HG03066 (cell line): ENCODE measurements around the gene CFAP107.

Experiments
- ATAC-seq: cut with Tn5 transposase; IDR thresholded peaks from one replicate; pipeline ENCODE4 v1.9.1; 2021; ENCODE audit warnings: low read depth; ENCODE audit not compliant: unreplicated experiment

Gene CFAP107

GRCh38 chr1:12739613-12740012 lies 6.4 kb upstream of the CFAP107 start:
- ATAC-seq, result no peak

GRCh38 chr1:12741946-12742345 lies 4.1 kb upstream of the CFAP107 start:
- no peak for ATAC-seq

DNA sequence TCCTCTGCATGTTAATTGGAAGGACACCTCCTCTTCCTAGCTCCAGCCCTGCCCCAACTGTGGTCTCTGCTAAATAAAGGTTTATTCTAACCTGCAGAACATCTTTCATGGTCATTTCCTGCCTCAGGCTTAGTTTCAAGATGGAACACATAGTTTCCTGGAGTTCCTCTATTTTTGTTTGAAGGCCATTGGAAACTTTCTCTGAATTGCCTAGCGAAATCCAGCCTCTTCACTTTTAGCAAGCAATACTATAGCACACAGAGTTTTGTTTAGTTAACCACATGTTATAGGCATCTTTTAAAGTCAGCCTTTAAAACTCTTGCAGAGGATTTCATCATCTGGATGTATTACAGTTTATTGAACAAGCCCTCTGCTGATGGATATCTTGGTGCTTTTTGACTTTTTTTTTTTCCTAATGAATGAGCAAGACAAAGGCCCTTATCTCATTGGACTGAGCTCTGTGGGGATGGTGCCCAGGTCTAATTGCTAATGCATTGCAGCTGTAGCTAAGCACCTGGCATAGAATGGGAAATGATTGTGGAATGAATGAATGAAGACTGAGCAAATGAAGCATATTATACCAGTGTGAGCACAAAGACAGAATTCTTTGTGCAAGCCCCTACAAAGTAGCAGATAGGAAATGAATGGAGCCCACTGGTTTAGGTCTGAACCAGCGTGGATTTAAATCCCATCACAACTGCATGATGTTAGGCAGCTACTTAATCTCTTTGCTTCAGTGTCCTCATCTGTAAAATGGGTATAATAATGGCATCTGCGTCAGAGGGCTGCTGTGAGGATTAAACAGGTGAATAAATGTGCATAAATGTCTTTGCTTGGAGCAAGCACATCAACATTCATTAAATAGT lies 641 bp upstream of the CFAP107 start:
- no peak for ATAC-seq

DNA sequence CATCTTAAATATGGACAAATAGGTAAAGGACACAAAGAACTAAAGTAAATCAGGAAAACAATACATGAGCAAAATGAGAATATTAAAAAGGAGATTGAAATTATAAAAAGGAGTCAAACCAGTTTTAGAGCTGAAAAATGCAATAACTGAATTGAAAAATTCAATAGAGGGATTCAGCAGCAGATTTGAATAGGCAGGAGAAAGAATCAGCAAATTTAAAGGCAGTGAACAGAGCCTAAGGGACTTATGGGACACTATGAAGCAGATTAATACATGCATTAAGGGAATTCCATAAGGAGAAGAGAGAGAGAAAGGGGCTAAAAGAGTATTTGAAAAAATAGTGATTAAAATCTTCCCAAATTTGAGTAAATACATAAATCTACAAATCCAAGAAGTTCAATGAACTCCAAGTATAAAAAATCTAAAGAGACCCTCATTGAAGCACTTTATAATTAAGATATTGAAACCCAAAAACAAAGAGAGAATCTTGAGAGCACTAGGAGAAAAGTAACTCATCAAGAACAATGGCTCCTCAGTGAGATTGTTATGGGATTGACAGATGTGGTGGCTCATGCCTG lies 2.9 kb downstream of the CFAP107 start:
- ATAC-seq, result no peak

GRCh38 chr1:12754738-12755137 lies 8.7 kb downstream of the CFAP107 start:
- ATAC-seq, result no peak

DNA sequence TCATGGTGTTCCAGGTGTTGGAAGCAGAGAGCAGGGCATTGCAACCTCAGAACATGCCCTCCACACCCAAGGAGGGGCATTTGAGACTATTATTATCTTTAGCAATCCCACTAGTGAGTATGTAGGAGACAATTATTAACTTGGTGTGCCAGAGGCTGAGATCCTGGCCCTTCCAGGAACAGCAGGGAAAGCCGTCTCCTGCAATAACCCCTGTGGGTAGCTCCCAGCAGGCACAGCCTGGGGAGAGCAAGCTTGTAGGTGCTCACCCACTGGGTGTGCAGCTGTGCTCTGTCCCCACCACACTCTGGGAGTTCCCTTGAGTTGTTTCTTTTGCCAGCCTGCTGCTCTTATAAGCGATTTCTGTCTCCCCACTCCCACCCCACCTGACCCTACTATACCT lies 10.3 kb downstream of the CFAP107 start:
- no peak for ATAC-seq

- ATAC-seq, result no peak
Observed at GRCh38 chr1:12756768-12757413, 10.9 kb downstream of the CFAP107 start.

- no peak for ATAC-seq
Observed at GRCh38 chr1:12757836-12758235, 11.8 kb downstream of the CFAP107 start.

DNA sequence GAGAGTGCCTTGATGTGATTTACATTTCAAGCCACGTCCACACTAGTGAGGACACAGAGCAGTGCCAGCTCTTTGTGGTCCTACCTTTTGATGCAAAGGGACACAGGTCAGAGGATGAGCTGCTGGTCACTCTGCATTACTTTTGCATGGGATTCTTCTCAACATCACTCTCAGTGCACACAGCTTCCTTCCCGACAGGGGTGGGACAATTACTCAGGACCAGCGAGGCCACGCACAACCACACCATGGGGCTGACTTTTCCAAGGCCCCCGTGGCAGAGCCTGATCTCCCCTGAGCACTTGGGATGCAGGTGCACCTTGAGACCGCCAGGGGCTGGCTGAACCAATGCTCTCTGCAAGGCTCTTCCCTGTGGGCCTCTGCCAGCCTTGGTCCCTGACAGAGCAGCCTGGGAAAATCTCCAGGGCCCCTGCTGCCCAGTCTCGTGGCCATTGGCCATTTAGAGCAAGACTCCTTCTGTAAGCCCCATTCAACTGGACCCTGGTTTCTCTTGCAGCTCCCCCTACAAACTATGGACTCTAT lies 14.3 kb downstream of the CFAP107 start:
- no peak for ATAC-seq

GRCh38 chr1:12761781-12762180 lies 15.8 kb downstream of the CFAP107 start:
- no peak for ATAC-seq

DNA sequence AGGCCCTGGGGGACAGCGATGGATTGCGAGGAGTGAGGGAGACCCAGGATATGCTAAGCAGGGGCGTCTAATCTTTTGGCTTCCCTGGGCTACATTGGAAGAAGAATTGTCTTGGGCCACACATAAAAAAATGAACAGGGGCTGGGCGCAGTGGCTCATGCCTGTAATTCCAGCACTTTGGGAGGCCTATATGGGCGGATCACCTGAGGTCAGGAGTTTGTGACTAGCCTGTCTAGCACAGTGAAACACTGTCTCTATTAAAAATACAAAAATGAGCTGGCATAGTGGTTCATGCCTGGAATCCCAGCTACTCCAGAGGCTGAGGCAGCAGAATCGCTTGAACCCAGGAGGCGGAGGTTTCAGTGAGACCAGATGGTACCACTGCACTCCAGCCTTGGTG lies 16.8 kb downstream of the CFAP107 start:
- no peak for ATAC-seq

- no peak for ATAC-seq
Observed at GRCh38 chr1:12763479-12763878, 17.5 kb downstream of the CFAP107 start.

DNA sequence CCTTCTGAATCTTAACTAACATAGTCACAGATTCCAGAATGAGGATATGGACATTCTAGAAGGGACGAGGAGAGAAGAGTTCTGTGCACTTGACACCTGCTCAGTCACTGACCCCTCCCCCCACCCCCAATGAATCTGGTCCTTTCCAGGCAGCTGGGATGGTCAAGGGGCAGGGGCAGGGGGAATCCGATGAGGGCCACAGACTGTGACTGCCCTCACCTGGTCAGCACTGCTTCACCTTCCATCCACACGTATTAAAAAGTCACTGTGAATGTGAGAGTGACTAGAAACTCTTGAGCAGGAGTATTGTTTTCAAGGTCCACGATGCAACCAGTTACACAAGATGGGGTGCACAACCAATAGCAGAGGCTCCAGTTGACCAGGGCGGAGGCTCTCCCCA lies 18.0 kb downstream of the CFAP107 start:
- ATAC-seq, result no peak

DNA sequence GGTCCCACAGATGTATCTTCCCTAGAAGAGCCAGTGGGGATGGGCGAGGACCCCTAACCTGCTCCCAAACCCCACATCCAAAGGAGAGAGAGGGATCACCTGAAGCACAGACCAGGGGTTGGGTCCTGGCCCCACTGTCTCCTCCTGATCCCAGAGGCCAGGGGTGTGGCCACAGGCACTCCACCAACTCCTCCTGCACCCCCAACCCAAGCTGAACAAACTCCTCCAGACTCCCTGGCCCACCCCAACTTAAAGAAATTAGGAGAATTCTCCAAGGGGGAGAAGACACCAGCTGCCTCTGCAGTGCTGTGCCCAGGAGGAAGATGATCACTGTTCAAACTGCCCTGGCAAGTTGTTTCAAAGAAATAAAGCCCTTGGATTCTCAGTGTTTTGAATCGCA lies 23.0 kb downstream of the CFAP107 start:
- no peak for ATAC-seq

- no peak for ATAC-seq
Observed at GRCh38 chr1:12769976-12770505, 24.0 kb downstream of the CFAP107 start.

DNA sequence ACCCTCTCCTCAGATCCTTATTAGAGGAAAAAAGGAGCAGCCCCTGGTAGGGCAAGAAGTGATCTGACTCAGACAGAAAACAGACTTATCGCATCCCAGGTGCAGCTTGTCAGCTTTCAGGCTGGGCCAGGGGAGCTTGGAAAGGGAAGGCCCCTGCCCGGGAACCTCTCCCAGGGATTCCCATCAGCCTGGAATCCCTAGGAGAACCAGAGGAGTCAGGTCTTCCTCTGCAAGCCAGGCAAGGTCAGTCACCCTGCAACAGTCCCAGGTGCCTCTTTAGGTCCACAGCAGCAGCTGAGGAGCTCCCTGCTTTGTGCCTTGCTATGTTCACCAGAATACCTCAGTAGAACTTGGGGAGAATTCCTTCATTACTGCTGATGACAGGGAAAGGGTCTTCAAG lies 24.6 kb downstream of the CFAP107 start:
- no peak for ATAC-seq

DNA sequence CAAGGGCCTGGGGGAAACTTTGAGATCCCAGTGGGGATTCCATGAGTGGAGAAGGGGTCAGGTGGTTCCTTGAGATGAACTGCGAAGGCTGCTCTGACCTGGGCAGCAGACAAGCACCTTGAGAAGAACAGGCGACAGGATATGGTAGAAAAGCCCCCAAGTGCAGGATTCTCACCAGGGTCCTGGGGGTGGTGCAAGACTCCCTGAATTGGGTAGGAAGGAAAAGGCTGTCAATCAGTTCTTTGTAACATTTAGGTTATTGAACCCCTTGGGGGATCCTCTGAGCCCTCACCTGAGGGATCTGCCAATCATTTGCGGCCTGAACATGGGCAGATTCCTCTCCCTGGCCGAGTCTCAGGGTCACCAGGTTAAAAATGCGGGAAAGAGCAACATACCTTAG lies 25.2 kb downstream of the CFAP107 start:
- no peak for ATAC-seq

DNA sequence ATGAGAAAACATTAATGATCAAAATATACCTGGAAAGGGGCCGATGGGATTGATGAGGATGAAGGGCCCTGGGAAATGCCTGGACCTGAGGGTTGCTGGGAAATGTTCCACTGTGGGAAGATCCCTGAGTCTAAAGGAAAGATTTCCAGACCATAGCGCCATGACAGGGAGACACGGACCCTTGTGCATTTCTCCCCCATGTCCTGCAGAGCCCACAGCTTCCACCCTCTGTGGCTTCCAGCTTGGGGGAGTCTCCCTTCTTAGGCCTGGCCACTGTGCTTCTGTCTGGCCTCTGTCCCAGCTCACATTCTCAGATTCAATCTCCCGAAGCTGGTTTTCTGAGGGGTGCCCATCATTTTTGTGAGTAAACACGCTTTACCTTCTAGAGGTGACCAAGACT lies 26.5 kb downstream of the CFAP107 start:
- no peak for ATAC-seq

GRCh38 chr1:12773438-12773837 lies 27.4 kb downstream of the CFAP107 start, which contains the start of gene PRAMEF12:
PRAMEF12 (plus strand) TSS chr1:12773738; CDS start chr1:12774868, 1,130 bp downstream.
- ATAC-seq, result no peak

- no peak for ATAC-seq
Observed at GRCh38 chr1:12774801-12775345, 28.9 kb downstream of the CFAP107 start.

DNA sequence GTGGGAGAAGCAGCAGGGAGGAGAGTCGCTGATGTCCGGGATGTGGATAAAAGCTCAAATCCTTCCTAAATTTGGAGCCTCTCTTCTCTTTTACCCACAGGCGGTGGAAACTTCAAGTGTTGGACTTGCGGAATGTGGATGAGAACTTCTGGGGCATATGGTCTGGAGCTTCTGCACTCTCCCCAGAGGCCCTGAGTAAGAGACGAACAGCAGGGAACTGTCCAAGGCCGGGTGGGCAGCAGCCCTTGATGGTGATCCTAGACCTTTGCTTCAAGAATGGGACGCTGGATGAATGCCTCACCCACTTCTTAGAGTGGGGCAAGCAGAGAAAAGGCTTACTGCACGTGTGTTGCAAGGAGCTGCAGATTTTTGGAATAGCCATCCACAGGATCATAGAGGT lies 29.4 kb downstream of the CFAP107 start:
- no peak for ATAC-seq
